ENCODE results near the gene CDH4.

The CDH4 gene

DNA sequence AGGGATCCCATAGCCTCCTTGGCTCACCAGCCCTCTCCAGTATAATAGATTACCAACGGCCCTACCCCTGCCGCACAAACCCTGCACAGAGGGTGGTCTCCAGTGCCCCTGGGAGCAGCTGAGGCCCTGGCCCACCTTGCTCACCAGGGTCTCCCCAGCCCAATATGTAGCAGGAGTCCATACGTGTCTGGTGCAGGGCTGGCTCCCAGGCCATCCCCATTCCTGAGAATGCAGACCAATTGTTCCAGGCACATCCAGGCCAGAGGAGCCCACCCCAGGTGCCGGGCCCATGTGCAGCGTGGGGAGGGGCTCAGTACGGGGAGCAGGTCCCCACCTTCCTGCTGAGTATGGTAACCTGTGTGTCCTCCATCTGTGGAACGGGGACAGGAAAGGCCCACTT, 561.7 kb downstream of the CDH4 start:
- Histone ChIP-seq H3K27me3 (ENCODE audit: control insufficient read depth, insufficient read depth, low read length) (no peaks in the 10 kb centered on the region; the same call in 1 of the 2 replicates), H3K4me3 (ENCODE audit: low read depth, low read length) (no peak overlapping the region), H3K4me1 (ENCODE audit: control insufficient read depth, insufficient read depth, low read length) (no peaks in the 10 kb centered on the region), H3K9me3 (ENCODE audit: control insufficient read depth, insufficient read depth, low read length) (no peaks in the 10 kb centered on the region), H3K27ac (ENCODE audit: low read depth, low read length) (no peak overlapping the region), H3K9ac (ENCODE audit: low read depth, low read length) (no peak overlapping the region), H3K36me3 (ENCODE audit: control insufficient read depth, insufficient read depth, low read length) (no peaks in the 10 kb centered on the region)

DNA sequence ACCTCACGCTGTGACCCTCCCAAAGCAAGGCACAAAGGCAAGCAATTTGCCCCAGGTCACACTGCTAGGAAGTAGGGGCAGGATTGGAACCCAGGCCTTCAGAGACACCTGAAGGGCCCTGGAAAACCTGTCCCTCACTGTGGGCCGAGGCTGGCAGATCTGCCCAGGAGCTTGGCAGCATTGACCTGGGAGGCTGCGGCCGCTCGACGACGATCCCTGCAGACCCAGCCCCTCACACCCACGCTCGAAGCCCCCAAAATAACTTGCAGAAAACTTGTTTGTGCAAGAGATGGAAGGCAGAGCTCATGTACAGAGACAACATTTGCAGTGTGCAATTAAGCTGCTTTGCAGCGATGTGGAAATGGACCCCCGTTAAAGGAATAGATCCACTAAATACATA, 562.2 kb downstream of the CDH4 start:
- H3K4me3 ChIP-seq (ENCODE audit: low read depth, low read length) = no peak overlapping the region
- no peak overlapping the region for H3K27ac ChIP-seq (ENCODE audit: low read depth, low read length)
- H3K9ac ChIP-seq (ENCODE audit: low read depth, low read length) = no peak overlapping the region
- H3K27me3 ChIP-seq (ENCODE audit: control insufficient read depth, insufficient read depth, low read length) = no peaks in the 10 kb centered on the region; the same call in 1 of the 2 replicates
- H3K9me3 ChIP-seq (ENCODE audit: control insufficient read depth, insufficient read depth, low read length) = no peaks in the 10 kb centered on the region
- H3K36me3 ChIP-seq (ENCODE audit: control insufficient read depth, insufficient read depth, low read length) = no peaks in the 10 kb centered on the region
- no peaks in the 10 kb centered on the region for H3K4me1 ChIP-seq (ENCODE audit: control insufficient read depth, insufficient read depth, low read length)

DNA sequence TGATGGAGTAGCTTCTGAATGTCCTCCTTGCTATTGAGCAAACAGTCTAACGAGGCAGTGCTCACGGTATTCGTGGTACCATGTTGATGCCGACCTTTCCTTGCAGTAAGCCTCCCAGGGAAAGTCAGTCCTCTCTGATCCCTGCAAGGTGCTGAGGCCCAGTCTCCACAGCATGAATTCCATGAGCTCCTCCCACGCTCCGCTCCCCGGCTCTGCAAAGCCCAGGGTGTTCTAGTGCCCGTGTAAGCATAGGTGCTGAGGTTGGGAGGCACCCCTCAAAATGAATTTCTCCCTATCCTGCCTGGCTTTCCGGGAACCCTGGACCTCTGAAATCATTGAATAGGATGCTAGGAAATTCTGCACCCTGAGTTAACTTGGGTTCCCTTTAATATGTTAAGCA, 562.7 kb downstream of the CDH4 start:
- H3K9ac ChIP-seq (ENCODE audit: low read depth, low read length) = no peak overlapping the region
- no peak overlapping the region for H3K27ac ChIP-seq (ENCODE audit: low read depth, low read length)
- H3K4me1 ChIP-seq (ENCODE audit: control insufficient read depth, insufficient read depth, low read length) = no peaks in the 10 kb centered on the region
- no peaks in the 10 kb centered on the region for H3K9me3 ChIP-seq (ENCODE audit: control insufficient read depth, insufficient read depth, low read length)
- no peaks in the 10 kb centered on the region; the same call in 1 of the 2 replicates for H3K27me3 ChIP-seq (ENCODE audit: control insufficient read depth, insufficient read depth, low read length)
- no peak overlapping the region for H3K4me3 ChIP-seq (ENCODE audit: low read depth, low read length)
- no peaks in the 10 kb centered on the region for H3K36me3 ChIP-seq (ENCODE audit: control insufficient read depth, insufficient read depth, low read length)

DNA sequence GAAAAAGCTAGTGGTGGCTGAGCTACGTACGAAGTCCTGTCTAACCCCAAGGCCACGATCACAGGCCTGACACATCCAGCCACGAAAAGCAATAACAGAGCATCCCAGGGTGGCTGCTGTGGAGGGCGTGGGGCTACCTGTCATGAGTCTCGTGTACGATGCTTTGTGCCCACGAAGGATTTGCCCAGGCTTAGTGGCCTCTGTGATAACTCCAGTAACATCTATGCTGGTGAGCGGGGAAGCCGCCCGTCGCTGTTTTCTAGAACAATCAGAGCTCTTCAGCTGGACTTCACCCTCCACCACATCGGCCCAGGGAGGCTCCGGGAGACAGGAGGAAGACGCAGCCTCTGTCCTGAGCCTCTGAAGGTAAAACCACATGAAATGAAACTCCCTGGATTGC, 563.1 kb downstream of the CDH4 start:
- no peaks in the 10 kb centered on the region for H3K4me1 ChIP-seq (ENCODE audit: control insufficient read depth, insufficient read depth, low read length)
- no peaks in the 10 kb centered on the region for H3K9me3 ChIP-seq (ENCODE audit: control insufficient read depth, insufficient read depth, low read length)
- no peak overlapping the region for H3K9ac ChIP-seq (ENCODE audit: low read depth, low read length)
- no peak overlapping the region for H3K27ac ChIP-seq (ENCODE audit: low read depth, low read length)
- H3K4me3 ChIP-seq (ENCODE audit: low read depth, low read length) = no peak overlapping the region
- H3K36me3 ChIP-seq (ENCODE audit: control insufficient read depth, insufficient read depth, low read length) = no peaks in the 10 kb centered on the region
- H3K27me3 ChIP-seq (ENCODE audit: control insufficient read depth, insufficient read depth, low read length) = no peaks in the 10 kb centered on the region; the same call in 1 of the 2 replicates

DNA sequence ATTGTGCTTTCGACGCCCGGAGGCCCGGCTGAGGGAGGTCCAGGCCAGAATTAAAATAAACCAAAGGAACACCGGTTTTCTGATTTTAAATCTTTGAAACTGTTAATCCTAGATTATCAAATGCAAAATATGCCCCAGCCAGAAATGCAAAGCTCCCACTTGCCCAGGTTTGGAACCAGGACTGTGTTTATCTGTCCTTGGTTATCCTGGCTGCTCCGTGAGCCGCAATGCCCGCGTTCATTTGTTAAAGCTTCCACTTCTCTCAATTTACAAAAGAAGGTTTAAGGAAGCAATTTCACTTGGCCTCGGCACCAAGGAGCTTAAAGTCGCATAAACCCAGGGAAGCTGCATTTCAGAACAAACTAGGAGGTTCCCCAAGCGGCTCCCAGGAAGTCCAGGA, 563.6 kb downstream of the CDH4 start:
- H3K4me1 ChIP-seq (ENCODE audit: control insufficient read depth, insufficient read depth, low read length) = no peaks in the 10 kb centered on the region
- H3K9ac ChIP-seq (ENCODE audit: low read depth, low read length) = no peak overlapping the region
- H3K9me3 ChIP-seq (ENCODE audit: control insufficient read depth, insufficient read depth, low read length) = no peaks in the 10 kb centered on the region
- no peaks in the 10 kb centered on the region; the same call in 1 of the 2 replicates for H3K27me3 ChIP-seq (ENCODE audit: control insufficient read depth, insufficient read depth, low read length)
- H3K4me3 ChIP-seq (ENCODE audit: low read depth, low read length) = no peak overlapping the region
- H3K36me3 ChIP-seq (ENCODE audit: control insufficient read depth, insufficient read depth, low read length) = no peaks in the 10 kb centered on the region
- H3K27ac ChIP-seq (ENCODE audit: low read depth, low read length) = no peak overlapping the region

DNA sequence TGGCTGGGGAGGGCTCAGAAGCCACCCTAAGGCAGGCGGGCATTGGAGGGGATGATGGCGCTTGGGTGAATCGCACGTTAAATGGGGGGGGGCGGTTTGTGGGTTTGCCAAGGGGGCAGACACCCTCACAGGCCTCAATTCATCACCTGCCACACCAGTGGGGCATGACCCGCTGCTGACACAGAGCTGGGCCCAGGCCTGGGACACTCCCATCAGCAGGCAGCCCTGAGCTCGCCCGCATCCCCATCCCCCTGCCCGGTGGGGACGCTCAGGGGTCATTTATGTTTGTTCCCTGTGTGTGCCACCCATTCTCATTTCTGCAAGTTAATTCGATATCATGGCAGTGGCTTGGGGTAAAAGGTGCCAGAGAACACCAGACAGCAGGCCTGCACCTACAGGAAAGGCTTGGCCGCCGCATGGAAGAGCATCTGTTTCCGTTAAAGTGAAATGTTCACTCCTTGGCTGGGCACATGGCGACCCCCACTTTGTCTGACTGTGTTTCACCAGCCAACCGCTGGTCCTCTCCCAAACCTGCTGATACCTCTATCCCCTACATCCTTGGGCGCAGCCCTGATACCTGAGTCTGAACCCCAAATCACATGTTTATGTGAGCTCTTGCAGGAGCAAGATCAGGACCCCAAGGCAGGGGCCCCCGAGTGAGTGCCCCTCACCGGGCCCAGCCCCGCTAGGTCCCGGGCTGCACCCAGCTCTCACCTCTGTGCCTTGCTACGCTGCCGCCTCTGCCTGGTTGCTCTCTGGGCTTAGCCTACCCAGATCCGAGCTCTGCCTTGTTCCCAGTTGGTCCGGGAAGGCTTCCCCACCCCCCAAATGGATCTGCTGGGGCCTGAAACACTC, 564.8 kb downstream of the CDH4 start:
- no peaks in the 10 kb centered on the region; the same call in 1 of the 2 replicates for H3K27me3 ChIP-seq (ENCODE audit: control insufficient read depth, insufficient read depth, low read length)
- no peak overlapping the region for H3K27ac ChIP-seq (ENCODE audit: low read depth, low read length)
- no peaks in the 10 kb centered on the region for H3K36me3 ChIP-seq (ENCODE audit: control insufficient read depth, insufficient read depth, low read length)
- H3K4me3 ChIP-seq (ENCODE audit: low read depth, low read length) = no peak overlapping the region
- H3K9me3 ChIP-seq (ENCODE audit: control insufficient read depth, insufficient read depth, low read length) = no peaks in the 10 kb centered on the region
- no peaks in the 10 kb centered on the region for H3K4me1 ChIP-seq (ENCODE audit: control insufficient read depth, insufficient read depth, low read length)
- H3K9ac ChIP-seq (ENCODE audit: low read depth, low read length) = no peak overlapping the region

DNA sequence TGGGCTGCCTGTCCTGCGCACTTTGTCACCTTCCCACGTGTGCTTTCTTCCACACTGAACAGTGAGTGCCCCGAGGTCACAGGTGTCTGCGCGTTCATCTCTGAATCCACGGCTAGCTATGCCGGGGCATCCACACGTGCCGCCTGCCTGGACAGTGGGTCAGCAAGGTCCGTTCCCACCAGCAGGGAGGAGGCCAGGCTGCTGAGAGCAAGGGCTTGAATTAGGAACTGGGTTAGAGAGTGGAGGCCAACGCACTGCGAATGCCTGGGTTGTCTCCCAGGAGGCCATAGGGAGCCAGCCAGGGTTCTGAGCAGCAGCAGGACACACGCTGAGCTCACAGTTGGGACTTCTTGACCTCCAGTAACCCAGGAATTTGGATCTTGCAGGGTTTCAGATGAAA, 565.5 kb downstream of the CDH4 start:
- H3K4me1 ChIP-seq (ENCODE audit: control insufficient read depth, insufficient read depth, low read length) = no peaks in the 10 kb centered on the region
- no peak overlapping the region for H3K4me3 ChIP-seq (ENCODE audit: low read depth, low read length)
- H3K27ac ChIP-seq (ENCODE audit: low read depth, low read length) = no peak overlapping the region
- H3K36me3 ChIP-seq (ENCODE audit: control insufficient read depth, insufficient read depth, low read length) = no peaks in the 10 kb centered on the region
- no peak overlapping the region for H3K9ac ChIP-seq (ENCODE audit: low read depth, low read length)
- H3K27me3 ChIP-seq (ENCODE audit: control insufficient read depth, insufficient read depth, low read length) = no peaks in the 10 kb centered on the region; the same call in 1 of the 2 replicates
- H3K9me3 ChIP-seq (ENCODE audit: control insufficient read depth, insufficient read depth, low read length) = no peaks in the 10 kb centered on the region

DNA sequence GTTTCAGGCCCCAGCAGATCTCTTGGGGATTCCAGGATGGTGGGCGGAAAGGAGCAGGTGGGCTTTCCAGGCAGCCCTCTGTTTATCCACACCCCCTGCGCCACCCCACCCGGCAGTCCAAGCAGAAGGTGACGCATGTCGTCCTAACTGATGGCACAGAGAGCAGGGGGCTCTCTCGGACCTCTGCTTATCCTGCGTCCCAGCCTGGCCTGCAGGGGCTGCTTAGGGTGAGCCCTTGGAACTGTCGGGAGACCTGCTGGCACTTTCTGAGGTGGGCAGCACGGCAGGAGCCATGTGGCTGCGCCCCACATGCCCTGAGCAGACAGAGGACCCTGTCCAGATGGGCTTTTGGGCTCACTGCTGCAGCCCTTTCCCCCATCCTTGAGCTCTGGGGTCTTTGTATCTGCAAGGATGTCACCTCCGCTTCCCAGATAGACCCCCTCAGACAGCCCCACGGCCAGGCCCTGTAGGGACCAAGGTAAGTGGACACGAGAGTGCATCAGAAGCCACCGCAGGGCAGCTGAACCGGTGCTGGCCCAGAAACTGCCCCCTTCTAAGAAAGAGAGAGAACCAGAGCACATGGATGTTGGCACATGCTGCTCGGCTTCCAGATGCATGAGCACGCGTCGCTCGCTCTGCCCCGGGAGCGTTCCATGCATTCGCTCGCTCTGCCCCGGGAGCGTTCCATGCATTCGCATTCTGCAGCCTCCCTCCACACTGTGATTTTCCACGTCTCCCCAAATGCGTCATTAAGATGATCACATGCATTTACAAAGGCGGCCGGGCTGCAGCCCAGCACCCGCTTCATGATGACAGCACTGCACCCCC, 566.9 kb downstream of the CDH4 start:
- Histone ChIP-seq H3K36me3 (ENCODE audit: control insufficient read depth, insufficient read depth, low read length) (no peaks in the 10 kb centered on the region), H3K27me3 (ENCODE audit: control insufficient read depth, insufficient read depth, low read length) (no peaks in the 10 kb centered on the region; the same call in 1 of the 2 replicates), H3K4me3 (ENCODE audit: low read depth, low read length) (no peak overlapping the region), H3K9me3 (ENCODE audit: control insufficient read depth, insufficient read depth, low read length) (no peaks in the 10 kb centered on the region), H3K27ac (ENCODE audit: low read depth, low read length) (no peak overlapping the region), H3K9ac (ENCODE audit: low read depth, low read length) (no peak overlapping the region), H3K4me1 (ENCODE audit: control insufficient read depth, insufficient read depth, low read length) (no peaks in the 10 kb centered on the region)

DNA sequence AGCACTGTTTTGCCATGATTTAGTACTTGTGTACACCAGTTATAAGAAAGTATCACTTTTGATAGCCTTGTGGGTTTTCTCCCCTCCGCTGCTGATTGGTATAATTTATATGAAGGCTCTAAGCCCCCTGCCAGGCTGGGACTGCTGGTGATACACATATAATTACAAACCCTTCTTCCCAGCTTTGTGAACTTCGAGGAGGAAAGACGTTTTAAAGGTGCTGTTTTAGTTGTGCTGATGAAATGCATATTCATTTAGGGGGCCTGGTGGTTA, 567.4 kb downstream of the CDH4 start:
- H3K27me3 ChIP-seq (ENCODE audit: control insufficient read depth, insufficient read depth, low read length) = no peaks in the 10 kb centered on the region; the same call in 1 of the 2 replicates
- H3K9ac ChIP-seq (ENCODE audit: low read depth, low read length) = no peak overlapping the region
- H3K9me3 ChIP-seq (ENCODE audit: control insufficient read depth, insufficient read depth, low read length) = no peaks in the 10 kb centered on the region
- no peaks in the 10 kb centered on the region for H3K36me3 ChIP-seq (ENCODE audit: control insufficient read depth, insufficient read depth, low read length)
- H3K27ac ChIP-seq (ENCODE audit: low read depth, low read length) = no peak overlapping the region
- H3K4me3 ChIP-seq (ENCODE audit: low read depth, low read length) = no peak overlapping the region
- H3K4me1 ChIP-seq (ENCODE audit: control insufficient read depth, insufficient read depth, low read length) = no peaks in the 10 kb centered on the region

DNA sequence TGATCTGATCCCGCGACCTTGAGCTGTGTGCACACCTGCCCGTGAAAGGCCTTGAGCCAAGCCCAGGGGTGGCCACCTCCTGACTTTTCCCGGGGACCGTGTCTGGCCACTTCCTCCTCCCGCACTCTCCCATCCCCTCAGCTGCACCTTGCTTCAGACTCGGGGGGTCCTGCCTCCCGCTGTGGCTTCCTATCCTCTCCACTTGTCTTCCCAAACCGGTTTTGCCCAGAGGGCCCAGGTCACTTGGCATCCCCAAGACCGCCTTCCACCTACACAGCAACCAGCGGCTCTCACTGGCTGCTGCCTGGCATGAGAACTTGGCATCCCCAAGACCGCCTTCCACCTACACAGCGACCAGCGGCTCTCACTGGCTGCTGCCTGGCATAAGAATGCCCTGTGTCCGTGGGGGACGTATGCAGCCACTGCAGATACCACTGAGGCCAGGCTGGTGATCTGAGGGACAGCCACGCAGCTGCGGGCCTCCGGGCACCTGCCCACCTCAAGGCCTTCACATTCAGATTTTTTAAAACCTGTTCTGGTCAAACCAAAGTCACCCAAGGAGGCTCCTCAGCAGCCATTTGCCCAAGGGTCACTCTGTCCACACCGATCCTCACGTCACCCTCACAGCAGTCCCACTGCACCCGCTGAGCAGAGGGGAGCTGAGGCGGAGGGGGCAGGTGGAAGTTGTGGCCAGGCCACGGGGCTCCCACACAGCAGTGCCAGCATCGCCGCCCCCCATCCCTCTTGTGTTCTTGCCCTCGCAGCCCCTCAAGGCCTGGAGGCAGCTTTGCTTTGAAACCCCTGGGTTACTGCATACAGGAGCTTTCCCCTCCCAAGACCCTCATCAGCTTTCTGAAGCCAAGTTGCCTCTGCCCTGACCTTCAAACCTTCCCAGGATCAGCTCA, 568.1 kb downstream of the CDH4 start:
- Histone ChIP-seq H3K27me3 (ENCODE audit: control insufficient read depth, insufficient read depth, low read length) (no peaks in the 10 kb centered on the region; the same call in 1 of the 2 replicates), H3K9ac (ENCODE audit: low read depth, low read length) (no peak overlapping the region), H3K9me3 (ENCODE audit: control insufficient read depth, insufficient read depth, low read length) (no peaks in the 10 kb centered on the region), H3K4me1 (ENCODE audit: control insufficient read depth, insufficient read depth, low read length) (no peaks in the 10 kb centered on the region), H3K27ac (ENCODE audit: low read depth, low read length) (no peak overlapping the region), H3K4me3 (ENCODE audit: low read depth, low read length) (no peak overlapping the region), H3K36me3 (ENCODE audit: control insufficient read depth, insufficient read depth, low read length) (no peaks in the 10 kb centered on the region)
